ENCODE results near the gene ZC3H12A. TPM values are rescaled to one million over a fixed set of nuclear protein-coding genes. Genes with fewer than 3 reads are reported as not detected.

ZC3H12A gene
- total and polyA plus RNA-seq, 2 of the 8 experiments (the other 6 are each of a cell fraction or from before 2014, with no cell fraction given), result 7.4 to 10.0 TPM

DNA sequence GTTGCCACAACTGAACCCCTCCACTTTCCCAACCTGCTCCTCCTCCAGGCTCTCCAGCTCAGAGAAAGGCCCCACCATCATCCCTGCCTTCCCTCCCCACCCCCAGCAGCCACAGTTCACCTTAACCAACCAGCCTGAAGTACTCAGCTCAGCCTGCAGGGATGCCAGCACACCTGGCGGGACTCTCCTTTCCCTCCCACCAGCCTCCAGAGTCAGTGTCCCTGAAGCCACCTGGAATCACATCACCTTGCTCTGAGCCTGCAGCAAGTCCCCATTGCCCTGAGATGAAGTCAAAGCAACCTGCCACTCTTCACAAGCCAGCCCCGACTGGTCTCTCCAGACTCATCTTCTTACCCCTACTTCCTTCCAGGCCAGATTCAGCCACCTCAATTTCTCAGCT, 26.2 kb upstream of the ZC3H12A start:
- no peak for TF ChIP-seq SP2 (IDR thresholded peaks at IDR 0.05; ENCODE audit: low read length)
- no peak for TF ChIP-seq EGR1 (IDR thresholded peaks at IDR 0.05; ENCODE audit: borderline replicate concordance, low read depth, low read length)
- peak; percentile 7 to 17; a peak in 2 of 4 replicates for TF ChIP-seq RAD21 (IDR thresholded peaks at IDR 0.05 in 1 of 2, conservative IDR thresholded peaks at IDR 0.05 in 1 of 2; ENCODE audit: low read depth in 2 of 2, low read length in 2 of 2)
- TF ChIP-seq, protein P1, sequence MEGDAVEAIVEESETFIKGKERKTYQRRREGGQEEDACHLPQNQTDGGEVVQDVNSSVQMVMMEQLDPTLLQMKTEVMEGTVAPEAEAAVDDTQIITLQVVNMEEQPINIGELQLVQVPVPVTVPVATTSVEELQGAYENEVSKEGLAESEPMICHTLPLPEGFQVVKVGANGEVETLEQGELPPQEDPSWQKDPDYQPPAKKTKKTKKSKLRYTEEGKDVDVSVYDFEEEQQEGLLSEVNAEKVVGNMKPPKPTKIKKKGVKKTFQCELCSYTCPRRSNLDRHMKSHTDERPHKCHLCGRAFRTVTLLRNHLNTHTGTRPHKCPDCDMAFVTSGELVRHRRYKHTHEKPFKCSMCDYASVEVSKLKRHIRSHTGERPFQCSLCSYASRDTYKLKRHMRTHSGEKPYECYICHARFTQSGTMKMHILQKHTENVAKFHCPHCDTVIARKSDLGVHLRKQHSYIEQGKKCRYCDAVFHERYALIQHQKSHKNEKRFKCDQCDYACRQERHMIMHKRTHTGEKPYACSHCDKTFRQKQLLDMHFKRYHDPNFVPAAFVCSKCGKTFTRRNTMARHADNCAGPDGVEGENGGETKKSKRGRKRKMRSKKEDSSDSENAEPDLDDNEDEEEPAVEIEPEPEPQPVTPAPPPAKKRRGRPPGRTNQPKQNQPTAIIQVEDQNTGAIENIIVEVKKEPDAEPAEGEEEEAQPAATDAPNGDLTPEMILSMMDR (IDR thresholded peaks at IDR 0.05; ENCODE audit: control extremely low read depth in 1 of 3, insufficient read depth in 1 of 3, low read depth in 1 of 3, low read length in 3 of 3), result peak; percentile 17 to 45 (median 44); a peak in 3 of 4 replicates
- Histone ChIP-seq H2BK20ac (ENCODE audit: low read length) (peak overlapping the region; percentile 72; the same call in 1 of the 2 replicates), H3K27me3 (replicated peaks in 1 of 4; ENCODE audit: control insufficient read depth in 3 of 4, extremely low read depth in 1 of 4, insufficient read depth in 3 of 4, low read length in 3 of 4) (no peaks in the 10 kb centered on the region; a peak in 1 of 7 replicates), H3K18ac (ENCODE audit: extremely low read depth, low read length) (no peak overlapping the region; the same call in 1 of the 2 replicates), H4K5ac (ENCODE audit: insufficient read length, low read depth, low read length) (no peak overlapping the region), H3K36me3 (ENCODE audit: control insufficient read depth in 2 of 4, insufficient read depth in 4 of 4, low read length in 3 of 4) (no peaks in the 10 kb centered on the region), H3K9me3 (ENCODE audit: insufficient read depth in 2 of 2, low read depth in 1 of 2, low read length in 1 of 2) (no peaks in the 10 kb centered on the region), H3K4me1 (replicated peaks in 1 of 4; ENCODE audit: control insufficient read depth in 3 of 4, insufficient read depth in 4 of 4, low read length in 3 of 4) (peaks cover 0 to 23% (median 9%) of the 10 kb centered on the region in 4 experiments; a peak in 6 of 7 replicates), H3K9ac (replicated peaks in 1 of 4; ENCODE audit: extremely low read depth in 1 of 4, low read depth in 3 of 4, low read length in 3 of 4) (no peak overlapping the region), H3K4me3 (ENCODE audit: extremely low read depth in 1 of 4, insufficient read depth in 2 of 4, low read depth in 3 of 4, low read length in 4 of 4) (no peak overlapping the region), H4K91ac (replicated peaks; ENCODE audit: insufficient read length, low read length) (peak overlapping the region; percentile 56), H3K56ac (replicated peaks; ENCODE audit: insufficient read length, low read depth, low read length) (no peak overlapping the region), H3K4me2 (ENCODE audit: insufficient read depth in 1 of 2, low read depth in 2 of 2, low read length in 2 of 2) (0 out of 4 replicates have a peak overlapping the region, but pooled peaks of 1 of the 2 experiments have one; percentile 9), H2BK120ac (replicated peaks; ENCODE audit: low read depth, low read length) (peak overlapping the region; percentile 66), H2AFZ (ENCODE audit: low read length) (no peak overlapping the region), H4K8ac (ENCODE audit: extremely low read depth, insufficient read depth, low read length) (no peak overlapping the region), H4K20me1 (replicated peaks in 1 of 2; ENCODE audit: control insufficient read depth in 1 of 2, insufficient read depth in 2 of 2, low read length in 2 of 2) (no peaks in the 10 kb centered on the region), H3K23me2 (ENCODE audit: low read depth, low read length) (no peaks in the 10 kb centered on the region), H2BK12ac (ENCODE audit: low read depth, low read length) (peak overlapping the region; percentile 77; the same call in 1 of the 2 replicates), H2AK5ac (ENCODE audit: low read depth, low read length) (0 out of 2 replicates have a peak overlapping the region, but pooled peaks have one; percentile 24), H2BK5ac (ENCODE audit: low read depth, low read length) (0 out of 2 replicates have a peak overlapping the region, but pooled peaks have one; percentile 27), H3K79me2 (ENCODE audit: control insufficient read depth in 1 of 2, insufficient read depth in 2 of 2, low read length in 2 of 2) (no peaks in the 10 kb centered on the region), H3K79me1 (ENCODE audit: low read depth, low read length) (no peaks in the 10 kb centered on the region), H3K27ac (ENCODE audit: low read depth, low read length) (no peak overlapping the region), H3K23ac (ENCODE audit: insufficient read length) (no peak overlapping the region), H3K14ac (ENCODE audit: insufficient read length) (no peak overlapping the region), H2BK15ac (ENCODE audit: low read length) (no peak overlapping the region), H3K4ac (replicated peaks; ENCODE audit: insufficient read length, low read depth, low read length) (no peak overlapping the region)
- DNase-seq (ENCODE audit: low read depth in 1 of 2, low spot score in 2 of 2) (no peak), FAIRE-seq (no peak)
- CTCF ChIA-PET (ENCODE audit: partially characterized antibody), result interaction anchor here (0.6 to 15.0 kb wide), 7 partner anchors 10 to 271 kb away, joined by 3 to 382 read pairs (median 4); no protein-coding TSS in a partner anchor
- 63% methylated on average over 1 of the region's 2 CpGs; no CpG with 5 or more reads in 1 of the 2 experiments for whole genome bisulfite sequencing, 2 experiments (ENCODE audit: extremely low coverage in 1 of 2, insufficient coverage in 1 of 2, insufficient read length in 1 of 2, insufficient replicate concordance in 2 of 2, low coverage in 1 of 2, low lambda C conversion rate in 2 of 2, missing lambda C conversion rate in 1 of 2)
- POLR2A ChIA-PET (ENCODE audit: partially characterized antibody), result interaction anchor here (1.3 to 2.8 kb wide), 2 partner anchors 24 to 30 kb away, joined by 3 to 7 read pairs; no protein-coding TSS in a partner anchor

Measured in H1 (cell line).